H1 (cell line): ENCODE results near the gene SPINT2.

Experiments used
- CHD2 ChIP-seq: IDR thresholded peaks from 2 replicates; pipeline ENCODE4 v1.6.1; 2012; ENCODE audit warnings: low read length, improper control_type of control experiment
- CTCF ChIP-seq, 3 experiments: IDR thresholded peaks; 1 replicate in 2 of 3; 2 replicates in 1 of 3; pipeline versions ENCODE4 v1.5.1 to v1.6.1; 2011; ENCODE audit warnings: low read length in 3 of 3, mild to moderate bottlenecking in 3 of 3, inconsistent platforms in 2 of 3, low read depth in 1 of 3, moderate library complexity in 1 of 3; ENCODE audit not compliant: insufficient read depth in 1 of 3; ENCODE audit errors: control extremely low read depth in 1 of 3
- EGR1 ChIP-seq: IDR thresholded peaks from 2 replicates; pipeline ENCODE4 v1.6.1; 2011; ENCODE audit warnings: low read depth, low read length, borderline replicate concordance
- GABPA ChIP-seq: IDR thresholded peaks from 2 replicates; pipeline ENCODE4 v1.6.1; 2011; ENCODE audit warnings: mild to moderate bottlenecking, low read length, moderate library complexity, borderline replicate concordance; ENCODE audit not compliant: insufficient read depth
- JUN ChIP-seq: IDR thresholded peaks from 2 replicates; pipeline ENCODE4 v1.6.1; 2011; ENCODE audit warnings: low read depth, mild to moderate bottlenecking, improper control_type of control experiment, low read length
- JUND ChIP-seq: IDR thresholded peaks from 2 replicates; pipeline ENCODE4 v1.6.1; 2011; ENCODE audit warnings: mild to moderate bottlenecking, improper control_type of control experiment, low read length
- NRF1 ChIP-seq: IDR thresholded peaks from 2 replicates; pipeline ENCODE4 v1.6.1; 2011; ENCODE audit warnings: mild to moderate bottlenecking, low read depth, low read length, improper control_type of control experiment
- POLR2AphosphoS5 ChIP-seq: IDR thresholded peaks from 2 replicates; pipeline ENCODE4 v1.6.1; 2011; ENCODE audit warnings: low read depth, low read length
- RAD21 ChIP-seq, 2 experiments: IDR thresholded peaks in 1 of 2; conservative IDR thresholded peaks in 1 of 2; 2 replicates each; pipeline ENCODE4 v1.6.1; 2011; ENCODE audit warnings: low read depth in 2 of 2, low read length in 2 of 2, improper control_type of control experiment in 1 of 2, inconsistent platforms in 1 of 2, mild to moderate bottlenecking in 1 of 2, moderate library complexity in 1 of 2
- SIN3A ChIP-seq, 2 experiments: IDR thresholded peaks in 1 of 2; conservative IDR thresholded peaks in 1 of 2; 2 replicates each; pipeline ENCODE4 v1.6.1; 2011 to 2012; ENCODE audit warnings: low read length in 2 of 2, improper control_type of control experiment in 1 of 2, low read depth in 1 of 2, mild to moderate bottlenecking in 1 of 2
- SIX5 ChIP-seq: IDR thresholded peaks from 2 replicates; pipeline ENCODE4 v1.6.1; 2011; ENCODE audit warnings: mild to moderate bottlenecking, low read depth, low read length
- SRF ChIP-seq: IDR thresholded peaks from 2 replicates; pipeline ENCODE4 v1.6.1; 2011; ENCODE audit warnings: mild to moderate bottlenecking, low read depth, low read length, moderate library complexity
- TF ChIP-seq, protein P1 (sequence below): IDR thresholded peaks from 2 replicates; pipeline ENCODE4 v1.6.1; 2011; ENCODE audit warnings: low read depth, mild to moderate bottlenecking, low read length; ENCODE audit not compliant: insufficient read depth

DNA sequence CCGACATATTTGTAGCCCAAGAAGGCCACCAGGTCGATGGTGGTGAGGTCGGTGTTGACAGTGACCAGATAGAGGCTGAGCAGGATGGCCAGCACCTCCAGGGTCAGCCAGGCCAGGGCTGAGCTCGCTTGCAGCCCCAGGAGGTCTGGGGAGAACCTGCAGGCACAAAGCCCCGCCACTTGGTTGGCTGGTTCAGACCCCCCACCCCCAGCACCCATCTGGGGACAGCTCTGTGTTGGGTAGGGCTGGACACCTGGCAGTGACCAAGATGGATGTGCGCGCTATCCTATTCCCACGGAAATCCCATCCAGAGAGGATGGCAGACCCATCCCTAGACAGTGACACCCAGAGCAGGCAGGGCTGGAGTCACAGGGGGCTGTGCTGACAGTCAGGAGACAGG, 43.2 kb downstream of the SPINT2 start:
- TF ChIP-seq CTCF (IDR thresholded peaks at IDR 0.05; ENCODE audit: control extremely low read depth in 1 of 3, insufficient read depth in 1 of 3, low read depth in 1 of 3, low read length in 3 of 3): no peak
- TF ChIP-seq RAD21 (IDR thresholded peaks at IDR 0.05 in 1 of 2, conservative IDR thresholded peaks at IDR 0.05 in 1 of 2; ENCODE audit: low read depth in 2 of 2, low read length in 2 of 2): no peak
- TF ChIP-seq POLR2AphosphoS5: no peak
- TF ChIP-seq SRF: no peak
- no peak for TF ChIP-seq JUN
- no peak for TF ChIP-seq SIX5
- TF ChIP-seq, protein P1, sequence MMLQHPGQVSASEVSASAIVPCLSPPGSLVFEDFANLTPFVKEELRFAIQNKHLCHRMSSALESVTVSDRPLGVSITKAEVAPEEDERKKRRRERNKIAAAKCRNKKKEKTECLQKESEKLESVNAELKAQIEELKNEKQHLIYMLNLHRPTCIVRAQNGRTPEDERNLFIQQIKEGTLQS: no peak
- TF ChIP-seq CHD2: no peak
- TF ChIP-seq GABPA: no peak
- no peak for TF ChIP-seq NRF1
- no peak for TF ChIP-seq SIN3A (conservative IDR thresholded peaks at IDR 0.05 in 1 of 2, IDR thresholded peaks at IDR 0.05 in 1 of 2; ENCODE audit: low read depth in 1 of 2, low read length in 2 of 2)
- no peak for TF ChIP-seq EGR1
- no peak for TF ChIP-seq JUND
